NCI-H2227 treated with DMSO at 0.1 percent for 48 hours (cell line): Measurements from ENCODE around the gene POU2AF1.
"Not testable (repeated sequence)": the region's sequence is repeated elsewhere in the genome, so short reads cannot be mapped to it uniquely, and the experiment has no call there.

ENCODE experiments used
- DNase-seq: peaks from one replicate; lab custom pipeline; 2025; lab: John Stamatoyannopoulos, UW

POU2AF1 gene

GRCh38 chr11:111408789-111409727, 30.0 kb upstream of the POU2AF1 start:
- no peak for DNase-seq

- DNase-seq = no peak
Measured at GRCh38 chr11:111407652-111408051, 28.6 kb upstream of the POU2AF1 start.

GRCh38 chr11:111406589-111406988, 27.5 kb upstream of the POU2AF1 start:
- DNase-seq = no peak

- no peak for DNase-seq
Measured at GRCh38 chr11:111406091-111406490, 27.0 kb upstream of the POU2AF1 start.

- no peak for DNase-seq
Measured at GRCh38 chr11:111405551-111405950, 26.5 kb upstream of the POU2AF1 start.

- DNase-seq = no peak
Measured at GRCh38 chr11:111403051-111403726, 24.1 kb upstream of the POU2AF1 start.

GRCh38 chr11:111402411-111402810, 23.3 kb upstream of the POU2AF1 start:
- DNase-seq = no peak

- not testable (repeated sequence) for DNase-seq
Measured at GRCh38 chr11:111401957-111402356, 22.9 kb upstream of the POU2AF1 start.

GRCh38 chr11:111400595-111400994, 21.5 kb upstream of the POU2AF1 start:
- no peak for DNase-seq

GRCh38 chr11:111399187-111400031, 20.3 kb upstream of the POU2AF1 start:
- no peak for DNase-seq

- no peak for DNase-seq
Measured at GRCh38 chr11:111397034-111397433, 18.0 kb upstream of the POU2AF1 start.

- DNase-seq = no peak
Measured at GRCh38 chr11:111395749-111396148, 16.7 kb upstream of the POU2AF1 start.

- DNase-seq = no peak
Measured at GRCh38 chr11:111395081-111395480, 16.0 kb upstream of the POU2AF1 start.

- not testable (repeated sequence) for DNase-seq
Measured at GRCh38 chr11:111394147-111394546, 15.1 kb upstream of the POU2AF1 start.

- no peak for DNase-seq
Measured at GRCh38 chr11:111393585-111393984, 14.5 kb upstream of the POU2AF1 start.

GRCh38 chr11:111393096-111393495, 14.0 kb upstream of the POU2AF1 start:
- no peak for DNase-seq

- no peak for DNase-seq
Measured at GRCh38 chr11:111392552-111392951, 13.5 kb upstream of the POU2AF1 start.

- no peak for DNase-seq
Measured at GRCh38 chr11:111391328-111392124, 12.5 kb upstream of the POU2AF1 start.

GRCh38 chr11:111388842-111389241, 9.8 kb upstream of the POU2AF1 start:
- no peak for DNase-seq

- DNase-seq = no peak
Measured at GRCh38 chr11:111388420-111388819, 9.3 kb upstream of the POU2AF1 start.

- DNase-seq = no peak
Measured at GRCh38 chr11:111387363-111387762, 8.3 kb upstream of the POU2AF1 start.
